CD4-positive, alpha-beta T cell treated with Interleukin-2 at 100 ng/mL for 4 hours (primary cell): ENCODE measurements around the gene ZACN.
A peak's percentile ranks its signal among the peaks of the same experiment; 100 is the strongest.
"Not testable (repeated sequence)": the region's sequence is repeated elsewhere in the genome, so short reads cannot be mapped to it uniquely, and the experiment has no call there.

Source experiments
- DNase-seq: peaks from one replicate; pipeline ENCODE4 v3.0.0-alpha.2; 2020; ENCODE audit warnings: low spot score

The ZACN gene

GRCh38 chr17:76054112-76054476 lies 24.9 kb upstream of the ZACN start:
- no peak for DNase-seq

GRCh38 chr17:76056882-76057281 lies 22.1 kb upstream of the ZACN start:
- DNase-seq: no peak

- DNase-seq: not testable (repeated sequence)
Measured at GRCh38 chr17:76058264-76058663, 20.7 kb upstream of the ZACN start.

- peak; percentile 47 for DNase-seq
Measured at GRCh38 chr17:76063875-76064546, 15.0 kb upstream of the ZACN start.

- no peak for DNase-seq
Measured at GRCh38 chr17:76065775-76066174, 13.2 kb upstream of the ZACN start.

- no peak for DNase-seq
Measured at GRCh38 chr17:76071531-76072147, 7.3 kb upstream of the ZACN start.

- DNase-seq: peak; percentile 89
Measured at GRCh38 chr17:76072148-76072858, 6.7 kb upstream of the ZACN start, which contains the start of gene SRP68. Gene SRP68, minus strand, starts transcription at chr17:76072517. Its CDS starts 26 bp downstream, at chr17:76072491.

- DNase-seq: no peak
Measured at GRCh38 chr17:76074390-76075363, 4.3 kb upstream of the ZACN start, which contains the start of gene GALR2. Gene GALR2, plus strand, starts transcription at chr17:76074781. Its CDS starts 103 bp downstream, at chr17:76074884.

- no peak for DNase-seq
Measured at GRCh38 chr17:76075364-76076145, 3.4 kb upstream of the ZACN start.

- DNase-seq: no peak
Measured at GRCh38 chr17:76076146-76076764, 2.7 kb upstream of the ZACN start.

- DNase-seq: no peak
Measured at GRCh38 chr17:76076765-76077583, 2.0 kb upstream of the ZACN start.

- no peak for DNase-seq
Measured at GRCh38 chr17:76077584-76078110, 1.3 kb upstream of the ZACN start.

- not testable (repeated sequence) for DNase-seq
Measured at GRCh38 chr17:76078370-76078769, 612 bp upstream of the ZACN start.

GRCh38 chr17:76079535-76079955 lies 563 bp downstream of the ZACN start:
- no peak for DNase-seq

- DNase-seq: no peak
Measured at GRCh38 chr17:76079956-76080767, 1.2 kb downstream of the ZACN start.

- DNase-seq: no peak
Measured at GRCh38 chr17:76080768-76081287, 1.8 kb downstream of the ZACN start.

GRCh38 chr17:76081295-76082210 lies 2.6 kb downstream of the ZACN start:
- DNase-seq: no peak
